CD4-positive, alpha-beta T cell treated with Interleukin-2 at 100 ng/mL for 4 hours (primary cell): ENCODE data around the gene CHD1.
"Not testable (repeated sequence)": the region's sequence is repeated elsewhere in the genome, so short reads cannot be mapped to it uniquely, and the experiment has no call there.

Experiments
- DNase-seq: peaks from one replicate; pipeline ENCODE4 v3.0.0-alpha.2; 2020; ENCODE audit warnings: low spot score

The CHD1 gene

DNA sequence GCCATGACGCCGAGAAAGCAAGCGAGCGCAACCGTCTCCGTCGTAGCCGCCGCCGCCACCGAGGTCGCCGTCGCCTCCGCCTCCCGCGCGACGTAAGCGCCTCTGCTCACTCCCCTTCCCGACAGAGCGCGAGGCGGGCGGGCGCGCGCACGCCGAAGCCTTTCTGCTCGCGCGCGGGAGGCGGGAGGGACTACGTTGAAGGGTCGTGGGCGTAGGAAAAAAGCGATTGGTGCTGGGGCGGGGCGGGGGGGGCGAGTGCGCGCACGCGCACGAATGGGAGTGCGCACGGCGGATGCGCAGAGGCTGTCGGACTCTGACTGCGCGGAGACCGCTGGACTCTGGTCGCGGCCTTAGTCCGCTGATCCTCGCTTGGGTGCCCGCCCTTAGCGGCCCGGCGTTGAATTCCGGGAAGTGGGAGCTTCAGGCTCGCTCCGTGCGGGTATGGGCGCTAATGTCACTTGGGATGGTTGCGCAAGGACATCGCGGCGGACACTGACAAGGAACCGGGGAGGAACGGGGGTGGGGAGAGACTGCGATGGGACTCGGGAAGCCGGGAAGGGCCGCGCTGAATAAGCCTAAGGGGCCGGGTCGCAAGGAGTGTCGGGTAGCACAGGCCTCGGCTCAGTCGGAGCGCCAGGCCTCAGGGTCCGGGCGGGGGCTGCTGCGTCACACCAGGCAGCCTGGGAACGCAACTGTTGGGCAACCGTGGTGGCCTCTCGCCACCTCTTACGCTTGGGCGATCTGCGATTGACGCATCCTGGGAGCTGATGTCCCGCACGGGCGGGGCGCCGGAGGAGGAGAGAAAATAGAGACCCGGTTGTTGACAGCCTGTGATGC lies at the start of gene CHD1:
Gene CHD1 (minus strand): TSS at position 135 of the 837 bp plus-strand sequence. CDS start 2,621 bp downstream, outside the sequence.
- peak; percentile 96 for DNase-seq

- no peak for DNase-seq
These were observed 49.7 kb upstream of the CHD1 start for GRCh38 chr5:98978528-98978927.

DNA sequence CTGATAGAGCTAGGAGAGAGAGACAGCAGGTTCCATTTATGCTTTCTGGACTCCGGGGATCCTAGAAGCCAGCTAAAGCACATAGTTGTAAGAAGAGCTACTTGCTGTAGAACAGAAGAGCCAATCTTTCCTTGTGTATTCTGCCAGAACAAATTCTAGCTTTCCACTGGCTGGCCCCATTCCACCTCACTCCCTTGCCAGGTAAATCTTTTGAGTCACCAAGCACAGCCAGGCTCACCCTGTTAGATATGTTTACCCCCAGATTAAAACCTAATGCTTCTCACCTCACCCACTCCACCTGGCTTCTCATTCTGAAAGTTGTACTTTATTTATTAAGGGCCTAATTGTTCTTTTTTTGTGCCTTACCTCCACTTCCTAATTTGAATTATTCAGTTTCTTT lies 48.9 kb upstream of the CHD1 start:
- no peak for DNase-seq

DNA sequence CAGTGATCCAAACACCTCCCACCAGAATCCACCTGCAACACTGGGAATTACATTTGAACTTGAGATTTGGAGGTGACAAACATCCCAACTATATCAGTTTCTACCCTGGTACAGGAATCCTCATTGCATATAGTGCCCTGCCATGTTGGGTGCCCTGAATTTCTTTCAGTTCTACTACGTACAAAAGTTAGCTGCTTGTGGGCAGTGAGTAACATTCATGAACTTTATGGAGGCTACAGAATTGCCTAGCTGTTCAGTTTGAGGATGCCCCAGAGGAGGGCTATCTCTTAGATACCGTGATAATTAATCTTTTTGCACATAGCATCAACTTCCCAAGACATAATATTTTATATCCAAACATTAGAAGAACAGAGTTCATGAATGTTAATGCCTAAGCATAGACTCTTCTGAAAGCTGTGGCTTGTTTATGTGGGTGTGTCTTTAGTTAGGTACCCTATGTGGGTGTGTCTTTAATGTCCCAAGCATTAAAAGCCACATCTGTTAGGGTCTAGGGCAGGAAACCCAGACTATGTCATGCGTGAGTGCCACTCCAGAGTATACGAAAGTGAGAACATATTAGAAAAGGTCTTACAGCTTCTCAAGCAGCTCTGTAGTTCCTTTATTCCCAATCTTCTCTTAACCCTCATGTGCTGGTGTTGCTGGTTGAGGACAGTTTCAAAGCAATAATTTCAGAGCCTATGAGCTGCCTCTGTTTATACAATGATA lies 47.0 kb upstream of the CHD1 start:
- no peak for DNase-seq

DNA sequence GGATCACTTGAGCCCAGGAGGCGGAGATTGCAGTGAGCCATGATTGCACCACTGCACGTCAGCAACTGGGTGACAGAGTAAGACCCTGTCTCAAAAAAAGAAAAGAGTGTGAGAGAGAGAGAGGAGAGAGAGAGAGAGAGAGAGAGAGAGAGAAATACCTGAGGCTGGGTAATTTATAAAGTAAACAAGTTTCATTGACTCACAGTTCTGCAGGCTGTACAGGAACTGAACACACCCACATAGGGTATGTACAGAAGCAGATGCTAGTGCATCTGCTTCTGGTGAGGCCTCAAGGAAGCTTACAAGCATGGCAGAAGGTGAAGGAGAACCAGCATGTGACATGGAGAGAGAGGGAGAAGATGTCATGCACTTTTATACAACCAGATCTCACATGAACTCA lies 46.4 kb upstream of the CHD1 start:
- DNase-seq, result no peak

DNA sequence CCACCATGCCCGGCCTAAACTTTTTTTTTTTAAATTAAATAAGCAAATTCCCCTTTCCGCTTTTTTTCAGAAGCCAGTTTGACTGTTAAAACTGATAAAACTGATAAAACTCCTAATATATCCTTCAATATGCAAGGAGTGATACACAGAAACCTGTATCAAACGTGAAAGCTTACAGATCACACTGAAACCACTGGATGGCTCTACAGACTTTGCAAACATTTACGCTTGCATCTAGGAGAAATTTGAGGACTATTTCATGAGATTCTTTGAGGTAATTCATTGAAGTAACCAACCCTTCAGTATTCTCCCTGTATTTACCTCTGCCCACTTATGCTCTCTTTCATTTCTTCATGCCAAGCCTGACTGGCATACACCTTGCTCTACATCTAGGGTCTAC lies 40.6 kb upstream of the CHD1 start:
- DNase-seq, result no peak

DNA sequence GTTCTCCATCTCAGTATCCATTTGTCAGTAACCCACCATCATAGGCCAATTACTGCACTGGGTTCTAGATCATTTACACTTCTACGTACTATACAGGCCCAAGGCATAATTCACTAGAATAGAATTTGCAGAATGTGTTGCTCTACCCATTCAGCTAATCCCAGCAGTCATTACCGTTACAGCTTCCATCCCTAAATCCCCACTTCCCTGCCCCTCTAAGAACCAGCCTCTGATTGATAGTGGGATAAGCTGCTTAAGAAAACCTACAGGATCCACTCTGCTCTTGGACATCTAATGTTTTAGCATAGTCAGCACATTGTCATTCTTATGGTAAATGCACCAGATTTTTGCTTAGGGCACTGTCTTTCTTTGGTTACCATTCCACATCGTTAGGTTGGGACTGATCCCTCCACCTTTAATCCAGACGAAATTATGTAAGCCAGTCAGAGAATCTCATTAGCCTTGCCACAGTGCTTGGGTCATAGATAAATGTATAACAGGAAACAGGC lies 39.3 kb upstream of the CHD1 start:
- DNase-seq, result no peak

DNA sequence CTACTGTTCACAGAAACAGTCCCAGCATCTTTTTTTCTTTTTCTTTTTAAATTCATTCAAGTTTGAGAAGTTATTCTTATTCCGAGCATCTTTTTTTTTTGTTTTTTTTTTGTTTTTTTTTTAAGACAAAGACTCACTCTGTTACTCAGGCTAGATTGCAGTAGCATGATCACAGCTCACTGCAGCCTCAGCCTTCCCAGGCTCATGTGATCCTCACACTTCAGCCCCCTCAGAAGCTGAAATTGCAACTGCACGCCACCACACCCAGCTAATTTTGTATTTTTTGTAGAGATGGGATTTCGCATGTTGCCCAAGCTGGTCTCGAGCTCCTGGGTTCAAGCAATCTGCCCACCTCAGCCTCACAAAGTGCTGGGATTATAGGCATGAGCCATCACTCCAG lies 36.4 kb upstream of the CHD1 start:
- no peak for DNase-seq

GRCh38 chr5:98964621-98965020 lies 35.8 kb upstream of the CHD1 start:
- no peak for DNase-seq

DNA sequence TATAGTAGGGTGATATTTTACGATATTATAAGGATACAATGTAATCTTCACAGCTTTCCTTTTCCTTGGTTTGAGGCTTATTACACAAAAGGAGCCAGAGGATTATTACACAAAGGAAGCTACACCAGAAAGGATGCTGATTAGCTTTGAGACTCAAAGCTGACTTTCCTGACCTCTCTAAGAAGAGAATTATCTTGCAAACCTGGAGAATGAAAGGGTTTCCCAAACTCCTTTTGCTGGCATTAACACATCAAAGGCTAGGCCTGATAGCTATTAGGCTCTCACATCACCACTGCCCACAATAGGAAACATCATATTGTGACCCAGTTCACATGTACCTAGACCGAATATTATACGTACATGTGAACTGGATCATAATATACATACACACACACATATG lies 34.2 kb upstream of the CHD1 start:
- no peak for DNase-seq

DNA sequence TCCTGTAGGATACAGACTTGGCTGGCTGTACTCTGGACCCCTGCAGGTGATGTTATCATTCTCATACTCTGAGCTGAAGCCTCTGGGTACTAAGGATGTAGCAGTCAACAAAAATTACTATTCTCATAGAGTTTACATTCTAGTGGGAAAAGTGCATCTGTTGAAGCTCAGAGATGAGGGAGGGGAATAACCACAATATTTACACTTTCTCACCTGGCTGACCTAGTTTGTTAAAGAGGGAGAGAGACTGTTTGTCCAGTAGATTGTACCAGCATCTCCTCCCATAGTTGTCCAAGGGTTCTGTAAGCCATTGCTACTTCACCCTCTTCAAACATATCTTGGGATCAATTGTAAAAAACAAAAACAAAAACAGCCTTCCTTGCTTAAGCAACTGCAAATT lies 33.8 kb upstream of the CHD1 start:
- no peak for DNase-seq

- DNase-seq, result no peak
These were observed 33.0 kb upstream of the CHD1 start for GRCh38 chr5:98961665-98962344.

- DNase-seq, result no peak
These were observed 28.5 kb upstream of the CHD1 start for GRCh38 chr5:98957307-98957706.

- DNase-seq, result not testable (repeated sequence)
These were observed 27.1 kb upstream of the CHD1 start for GRCh38 chr5:98955888-98956287.

DNA sequence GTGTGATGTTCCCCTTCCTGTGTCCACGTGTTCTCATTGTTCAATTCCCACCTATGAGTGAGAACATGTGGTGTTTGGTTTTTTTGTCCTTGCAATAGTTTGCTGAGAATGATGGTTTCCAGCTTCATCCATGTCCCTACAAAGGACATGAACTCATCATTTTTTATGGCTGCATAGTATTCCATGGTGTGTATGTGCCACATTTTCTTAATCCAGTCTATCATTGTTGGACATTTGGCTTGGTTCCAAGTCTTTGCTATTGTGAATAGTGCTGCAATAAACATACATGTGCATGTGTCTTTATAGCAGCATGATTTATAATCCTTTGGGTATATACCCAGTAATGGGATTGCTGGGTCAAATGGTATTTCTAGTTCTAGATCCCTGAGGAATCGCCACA lies 26.7 kb upstream of the CHD1 start:
- not testable (repeated sequence) for DNase-seq

GRCh38 chr5:98954392-98955028 lies 25.7 kb upstream of the CHD1 start:
- DNase-seq, result no peak

DNA sequence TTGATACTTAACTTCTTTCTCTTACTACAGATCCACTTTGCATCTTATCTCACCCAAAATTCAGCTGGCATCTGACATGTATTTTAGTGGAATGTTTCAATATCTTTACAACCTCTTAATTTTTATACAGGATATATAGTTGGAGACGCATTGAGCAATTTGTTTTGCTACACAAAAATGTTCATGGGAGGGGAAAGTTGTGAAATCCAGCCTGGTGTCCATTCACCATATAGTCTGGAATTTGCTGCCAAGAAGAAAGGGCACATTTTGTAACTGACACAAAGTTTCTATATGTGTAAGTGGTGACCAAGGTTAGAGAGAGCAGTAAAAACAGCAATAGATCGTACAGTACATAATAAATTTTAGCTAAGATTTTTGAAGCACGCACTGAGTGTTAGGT lies 14.0 kb upstream of the CHD1 start:
- DNase-seq, result no peak

- DNase-seq, result no peak
These were observed 12.5 kb upstream of the CHD1 start for GRCh38 chr5:98941131-98941883.

GRCh38 chr5:98940581-98940980 lies 11.8 kb upstream of the CHD1 start:
- DNase-seq, result no peak

GRCh38 chr5:98938464-98938863 lies 9.7 kb upstream of the CHD1 start:
- no peak for DNase-seq

GRCh38 chr5:98936948-98937715 lies 8.3 kb upstream of the CHD1 start:
- no peak for DNase-seq
